Central memory CD8-positive, alpha-beta T cell (primary cell): ENCODE data around the gene JPT2.

Experiments used
- ATAC-seq: fragments of 150-1000 bp; cut with Tn5 transposase; replicated peaks from 2 replicates; pipeline ENCODE4 v1.10.0; 2022; ENCODE audit warnings: mild to moderate bottlenecking, moderate FRiP score, moderate number of reproducible peaks; ENCODE audit not compliant: poor library complexity, severe bottlenecking; ENCODE audit errors: extremely low read depth
- DNase-seq, 2 donors: peaks; one replicate each; pipeline ENCODE4 v3.0.0; 2021; ENCODE audit warnings: low spot score in 2 of 2
- H3K27ac Mint-ChIP-seq: one replicate; pipeline ENCODE4 v1.8.0; 2022; ENCODE audit warnings: low read depth, mild to moderate bottlenecking, moderate library complexity, mixed read lengths
- H3K27me3 Mint-ChIP-seq: one replicate; pipeline ENCODE4 v1.8.0; 2022; ENCODE audit warnings: mixed read lengths
- H3K36me3 Mint-ChIP-seq: one replicate; pipeline ENCODE4 v1.8.0; 2022; ENCODE audit warnings: mild to moderate bottlenecking, moderate library complexity, mixed read lengths; ENCODE audit not compliant: insufficient read depth
- H3K4me1 Mint-ChIP-seq: one replicate; pipeline ENCODE4 v1.8.0; 2022; ENCODE audit warnings: mixed read lengths
- H3K4me3 Mint-ChIP-seq: one replicate; pipeline ENCODE4 v1.8.0; 2022; ENCODE audit warnings: mild to moderate bottlenecking, moderate library complexity, mixed read lengths
- H3K9me3 Mint-ChIP-seq: one replicate; pipeline ENCODE4 v1.8.0; 2022; ENCODE audit warnings: mixed read lengths

Gene JPT2

DNA sequence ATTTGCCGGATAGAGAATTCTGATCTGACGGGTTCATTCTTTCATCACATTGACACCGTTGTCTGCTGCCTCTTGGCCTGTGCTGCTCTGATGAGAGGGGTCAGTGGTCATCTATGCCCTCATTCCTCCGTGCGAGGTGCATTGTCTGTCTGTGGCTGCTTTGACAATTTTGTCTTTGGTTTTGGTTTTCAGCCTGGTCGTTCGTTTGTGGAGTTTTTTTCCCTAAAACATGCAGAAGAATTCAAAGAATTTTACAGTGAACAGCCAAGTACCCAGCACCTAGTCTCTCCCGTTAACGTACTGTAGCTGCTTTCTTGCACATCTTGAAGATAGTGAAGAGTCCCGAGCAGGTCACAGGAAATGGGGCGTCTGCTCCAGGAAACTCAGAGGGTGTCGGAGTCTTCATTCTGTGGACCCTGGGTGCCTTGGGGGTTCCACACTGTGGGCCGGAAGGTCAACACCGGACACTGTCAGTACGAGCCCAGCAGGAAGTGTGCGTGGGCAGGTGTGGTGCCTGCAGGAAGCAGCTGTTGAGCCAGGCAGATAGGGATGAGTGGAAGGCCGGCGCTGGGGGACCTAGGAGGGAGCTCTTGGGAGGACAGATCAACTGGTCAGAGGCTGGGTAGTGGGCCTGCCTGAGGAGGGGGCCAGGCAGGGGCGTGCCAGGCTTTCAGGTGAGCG is 37.7 kb upstream of the JPT2 start:
- H3K27ac Mint-ChIP-seq = no peak overlapping the region
- no peaks in the 10 kb centered on the region for H3K9me3 Mint-ChIP-seq
- H3K4me1 Mint-ChIP-seq = peaks cover 20% of the 10 kb centered on the region

DNA sequence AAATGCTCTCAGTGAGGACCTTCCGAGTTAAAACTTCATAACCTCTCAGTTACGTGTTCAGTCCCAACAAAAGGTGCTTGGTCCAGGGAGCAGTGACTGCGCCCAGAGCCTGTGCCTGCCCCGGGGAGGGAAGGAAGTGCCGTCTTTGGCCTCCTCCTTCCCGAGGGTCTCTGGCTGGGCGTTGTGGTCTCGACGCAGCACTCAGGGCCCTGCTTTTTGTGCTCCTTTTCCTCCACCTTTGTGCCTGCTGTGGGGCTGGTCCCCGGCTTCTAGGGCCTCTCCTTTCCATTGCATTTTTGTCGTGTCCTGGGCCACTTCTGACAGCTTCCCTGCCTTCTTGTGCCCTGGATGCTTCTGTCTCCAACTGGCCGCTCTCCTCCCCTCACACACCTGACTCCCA is 36.8 kb upstream of the JPT2 start:
- Mint-ChIP-seq H3K4me3 (no peak overlapping the region), H3K4me1 (peaks cover 29% of the 10 kb centered on the region), H3K36me3 (peaks cover 16% of the 10 kb centered on the region), H3K27me3 (no peaks in the 10 kb centered on the region), H3K9me3 (no peaks in the 10 kb centered on the region), H3K27ac (no peak overlapping the region)
- DNase-seq = no peak
- no peak for ATAC-seq

More for the DNA sequence above, 37.7 kb upstream of the JPT2 start:
- H3K4me3 Mint-ChIP-seq = no peak overlapping the region
- ATAC-seq (no peak), DNase-seq (no peak)
- H3K27me3 Mint-ChIP-seq = no peaks in the 10 kb centered on the region
- peaks cover 15% of the 10 kb centered on the region for H3K36me3 Mint-ChIP-seq

DNA sequence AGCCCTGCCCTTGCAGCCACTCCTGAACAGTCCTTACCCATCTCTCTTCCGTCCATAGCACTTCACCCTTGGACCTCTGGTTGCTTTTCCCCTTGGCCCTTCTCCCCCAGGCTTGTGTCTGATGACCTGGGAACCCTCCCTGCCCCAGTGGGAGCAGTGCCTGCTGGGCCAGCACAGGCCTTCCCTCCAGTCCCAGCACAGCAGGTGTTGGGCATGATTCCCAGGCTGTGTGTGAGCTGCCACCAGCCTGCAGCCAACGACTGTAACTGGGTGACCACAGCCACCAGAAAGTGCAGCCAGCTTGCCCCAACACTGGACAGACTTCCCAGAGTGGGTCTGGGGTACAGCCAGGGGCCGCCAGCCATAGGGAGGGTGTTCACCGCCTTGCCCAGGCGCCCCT is 35.9 kb upstream of the JPT2 start:
- H3K4me1 Mint-ChIP-seq = peaks cover 35% of the 10 kb centered on the region
- no peak for ATAC-seq
- H3K36me3 Mint-ChIP-seq = peaks cover 18% of the 10 kb centered on the region
- H3K27me3 Mint-ChIP-seq = no peaks in the 10 kb centered on the region
- no peak for DNase-seq
- no peaks in the 10 kb centered on the region for H3K9me3 Mint-ChIP-seq
- H3K27ac Mint-ChIP-seq = no peak overlapping the region
- H3K4me3 Mint-ChIP-seq = no peak overlapping the region

DNA sequence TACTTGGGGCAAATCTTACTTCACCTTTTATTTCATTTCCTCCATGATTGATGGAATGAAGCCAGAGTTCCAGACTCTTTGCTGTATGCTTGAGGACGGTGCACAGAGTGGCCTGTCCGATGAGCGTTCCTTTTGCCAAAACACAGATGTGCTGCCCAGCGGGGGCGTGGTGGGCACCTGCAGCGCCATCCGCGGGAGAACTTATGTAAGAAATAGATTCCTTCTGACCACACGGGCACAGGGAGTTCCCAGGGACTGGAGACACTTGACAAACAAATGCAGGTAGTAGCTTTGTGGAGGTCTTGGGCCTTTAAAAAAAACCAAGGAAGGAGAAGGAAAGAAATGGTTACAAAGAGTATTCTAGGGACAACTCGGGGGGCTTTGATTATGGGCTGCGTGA is 35.3 kb upstream of the JPT2 start:
- Mint-ChIP-seq H3K4me3 (no peak overlapping the region), H3K36me3 (peaks cover 18% of the 10 kb centered on the region), H3K27me3 (no peaks in the 10 kb centered on the region), H3K9me3 (no peaks in the 10 kb centered on the region), H3K27ac (no peak overlapping the region), H3K4me1 (peaks cover 36% of the 10 kb centered on the region)
- ATAC-seq = no peak
- no peak for DNase-seq

DNA sequence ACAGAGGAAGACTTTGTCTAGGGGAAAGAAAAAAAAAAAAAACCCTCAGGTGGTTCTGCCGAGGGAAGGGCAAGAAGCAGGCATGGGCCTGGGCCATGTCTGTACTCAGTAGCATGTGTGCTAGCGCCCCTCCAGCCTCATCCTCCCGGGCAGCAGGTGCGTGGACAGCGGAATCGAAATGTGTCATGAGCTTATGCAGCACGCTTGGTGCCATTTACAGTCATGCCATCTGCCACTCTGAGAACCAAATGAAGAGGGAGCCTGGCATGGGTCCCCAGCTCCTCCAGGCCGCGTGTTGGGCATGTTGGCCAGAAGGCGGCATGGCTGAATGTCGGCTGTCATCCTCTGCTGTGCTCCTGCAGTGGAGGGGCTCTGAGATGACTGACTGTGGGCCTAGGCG is 34.6 kb upstream of the JPT2 start:
- no peak for ATAC-seq
- DNase-seq = no peak
- peaks cover 20% of the 10 kb centered on the region for H3K36me3 Mint-ChIP-seq
- no peaks in the 10 kb centered on the region for H3K27me3 Mint-ChIP-seq
- no peaks in the 10 kb centered on the region for H3K9me3 Mint-ChIP-seq
- no peak overlapping the region for H3K4me3 Mint-ChIP-seq
- H3K27ac Mint-ChIP-seq = peak overlapping the region; percentile 54
- H3K4me1 Mint-ChIP-seq = peaks cover 40% of the 10 kb centered on the region

DNA sequence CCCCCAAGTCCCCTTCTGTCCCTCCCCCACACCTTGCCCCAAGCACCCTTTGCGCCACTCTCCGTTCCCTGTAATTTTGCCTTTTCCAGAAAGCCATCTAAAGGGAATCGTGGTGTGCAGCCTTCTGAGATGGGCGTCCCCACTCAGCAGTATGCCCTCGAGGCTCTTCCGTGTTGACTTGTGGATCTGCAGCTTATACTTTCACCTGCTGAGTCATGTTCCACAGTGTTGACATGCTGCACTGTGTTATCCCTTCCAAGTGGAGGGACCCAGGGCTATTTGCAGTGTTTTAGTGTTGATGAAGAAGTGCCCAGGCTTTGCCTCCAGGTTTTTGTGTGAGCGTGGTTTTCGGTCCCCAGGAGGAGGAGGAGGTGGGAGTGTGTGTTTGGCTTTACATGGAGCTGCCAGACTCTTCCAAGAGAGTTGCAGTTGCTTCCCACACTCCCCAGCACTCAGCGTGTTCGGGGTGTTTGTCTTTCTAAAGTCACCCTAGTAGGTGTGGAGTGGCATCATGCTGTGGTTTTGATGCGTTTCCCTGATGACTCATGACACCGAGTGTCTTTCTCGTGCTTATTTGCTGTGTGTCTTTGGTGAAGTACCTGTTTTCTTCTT is 32.1 kb upstream of the JPT2 start:
- Mint-ChIP-seq H3K36me3 (peaks cover 12% of the 10 kb centered on the region), H3K27ac (peak overlapping the region; percentile 66), H3K27me3 (no peaks in the 10 kb centered on the region), H3K4me3 (no peak overlapping the region), H3K4me1 (peaks cover 39% of the 10 kb centered on the region), H3K9me3 (no peaks in the 10 kb centered on the region)
- DNase-seq (no peak), ATAC-seq (peak; percentile 65)

DNA sequence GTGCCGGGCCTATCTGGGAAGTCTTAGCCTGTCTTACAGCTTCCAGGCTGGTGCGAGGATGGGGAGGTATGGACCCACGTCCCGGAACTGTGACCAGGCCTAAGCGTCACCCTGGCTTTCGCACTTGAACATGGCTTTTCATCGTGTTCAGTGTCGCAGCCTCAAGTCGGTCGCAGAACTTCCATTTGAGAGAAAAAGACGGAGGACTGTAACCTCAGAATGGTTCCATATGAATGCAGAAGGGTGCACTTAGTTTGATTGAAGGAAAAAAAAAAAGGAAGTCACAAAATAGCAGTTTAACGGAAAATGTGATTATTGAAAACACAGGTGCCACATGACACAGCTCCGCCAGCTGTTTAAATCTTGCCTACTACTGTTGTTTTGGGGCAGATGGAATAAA is 30.2 kb upstream of the JPT2 start:
- DNase-seq (no peak), ATAC-seq (no peak)
- H3K4me3 Mint-ChIP-seq = no peak overlapping the region
- H3K9me3 Mint-ChIP-seq = no peaks in the 10 kb centered on the region
- no peak overlapping the region for H3K27ac Mint-ChIP-seq
- H3K36me3 Mint-ChIP-seq = peaks cover 17% of the 10 kb centered on the region
- peaks cover 42% of the 10 kb centered on the region for H3K4me1 Mint-ChIP-seq
- no peaks in the 10 kb centered on the region for H3K27me3 Mint-ChIP-seq

DNA sequence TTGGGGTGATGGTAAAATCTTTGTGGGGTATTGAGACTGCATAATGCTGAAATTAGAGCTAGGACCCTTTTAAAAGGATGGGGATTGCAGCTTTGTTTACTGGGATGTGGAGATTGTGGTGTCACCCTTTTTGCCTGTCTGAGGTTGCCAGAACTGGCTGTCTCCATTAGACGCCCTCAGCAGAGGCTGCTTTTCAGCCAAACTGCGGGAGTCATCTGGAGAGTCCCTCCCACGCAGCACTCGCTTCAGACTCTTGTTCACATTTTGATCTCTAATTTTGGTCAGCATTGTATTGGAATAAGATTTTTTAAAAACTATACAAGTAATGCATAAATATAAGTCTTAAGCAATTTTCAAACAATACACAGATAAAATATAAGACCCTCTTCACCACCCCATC is 27.9 kb upstream of the JPT2 start:
- Mint-ChIP-seq H3K36me3 (peaks cover 23% of the 10 kb centered on the region), H3K9me3 (no peaks in the 10 kb centered on the region), H3K27ac (no peak overlapping the region), H3K4me3 (no peak overlapping the region), H3K4me1 (peaks cover 37% of the 10 kb centered on the region), H3K27me3 (no peaks in the 10 kb centered on the region)
- DNase-seq (no peak), ATAC-seq (no peak)

DNA sequence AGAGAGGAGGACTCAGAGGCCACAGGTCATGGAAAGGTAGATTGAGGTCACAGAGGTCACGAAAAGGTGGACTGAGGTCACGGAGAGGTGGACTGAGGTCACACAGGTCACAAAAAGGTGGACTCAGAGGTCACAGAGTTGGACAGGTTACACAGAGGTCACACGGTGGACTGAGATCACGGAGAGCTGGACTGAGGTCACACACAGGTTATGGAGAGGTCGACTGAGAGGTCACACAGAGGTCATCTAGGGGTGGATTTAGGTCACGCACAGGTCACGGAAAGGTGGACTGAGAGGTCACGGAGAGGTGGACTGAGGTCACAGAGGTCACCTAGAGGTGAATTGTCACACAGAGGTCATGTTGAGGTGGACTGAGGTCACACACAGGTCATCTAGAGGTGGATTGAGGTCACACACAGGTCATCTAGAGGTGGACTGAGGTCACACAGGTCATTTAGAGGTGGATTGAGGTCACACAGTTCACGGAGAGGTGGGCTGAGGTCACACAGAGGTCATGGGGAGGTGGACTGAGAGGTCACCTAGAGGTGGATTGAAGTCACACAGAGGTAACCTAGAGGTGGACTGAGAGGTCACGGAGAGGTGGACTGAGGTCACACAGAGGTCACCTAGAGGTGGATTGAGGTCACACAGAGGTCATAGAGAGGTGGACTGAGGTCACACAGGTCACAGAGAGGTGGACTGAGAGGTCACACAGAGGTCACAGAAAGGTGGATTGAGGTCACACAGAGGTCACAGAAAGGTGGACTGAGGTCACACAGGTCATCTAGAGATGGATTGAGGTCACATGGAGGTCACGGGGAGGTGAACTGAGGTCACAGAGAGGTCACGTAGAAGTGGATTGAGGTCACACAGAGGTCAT is 26.7 kb upstream of the JPT2 start:
- DNase-seq (no peak), ATAC-seq (no peak)
- Mint-ChIP-seq H3K4me1 (peaks cover 25% of the 10 kb centered on the region), H3K36me3 (peaks cover 25% of the 10 kb centered on the region), H3K9me3 (no peaks in the 10 kb centered on the region), H3K27ac (peak overlapping the region; percentile 80), H3K27me3 (no peaks in the 10 kb centered on the region), H3K4me3 (no peak overlapping the region)

DNA sequence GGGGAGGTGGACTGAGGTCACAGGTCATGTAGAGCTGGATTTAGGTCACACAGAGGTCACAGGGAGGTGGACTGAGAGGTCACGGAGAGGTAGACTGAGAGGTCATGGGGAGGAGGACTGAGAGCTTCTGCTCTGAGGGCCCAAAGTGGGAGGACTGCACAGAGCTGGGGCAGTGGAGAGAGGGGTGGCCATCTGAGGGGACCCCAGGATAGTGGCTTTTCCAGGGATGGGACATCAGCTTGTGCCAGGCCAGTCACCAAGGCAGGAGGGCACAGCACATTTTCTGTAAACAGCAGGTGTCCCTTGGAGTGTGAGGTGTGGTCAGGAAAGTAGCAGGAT is 26.1 kb upstream of the JPT2 start:
- Mint-ChIP-seq H3K36me3 (peaks cover 22% of the 10 kb centered on the region), H3K9me3 (no peaks in the 10 kb centered on the region), H3K27me3 (no peaks in the 10 kb centered on the region), H3K4me3 (no peak overlapping the region), H3K4me1 (peaks cover 20% of the 10 kb centered on the region), H3K27ac (peak overlapping the region; percentile 80)
- ATAC-seq (no peak), DNase-seq (no peak)

DNA sequence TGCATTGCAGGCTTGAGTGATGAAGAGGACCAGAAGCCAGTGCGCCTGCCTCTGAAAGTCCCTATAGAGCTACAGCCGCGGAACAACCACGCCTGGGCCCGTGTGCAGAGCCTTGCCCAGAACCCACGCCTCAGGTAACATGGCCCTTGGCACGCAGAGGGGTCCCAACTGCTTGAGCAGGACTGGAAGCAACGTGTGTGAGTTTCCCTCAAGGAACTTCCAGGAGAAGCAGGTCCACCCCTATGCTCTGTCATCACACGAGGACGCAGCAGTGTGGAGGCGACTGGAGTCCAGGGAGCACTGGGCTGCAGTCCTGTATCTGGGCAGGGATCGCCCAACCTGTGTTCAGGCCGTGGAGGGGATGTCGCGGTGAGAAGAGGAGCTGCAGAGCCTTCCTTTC is 25.1 kb upstream of the JPT2 start:
- Mint-ChIP-seq H3K4me3 (no peak overlapping the region), H3K4me1 (peaks cover 16% of the 10 kb centered on the region), H3K36me3 (peaks cover 25% of the 10 kb centered on the region), H3K9me3 (no peaks in the 10 kb centered on the region), H3K27me3 (no peaks in the 10 kb centered on the region), H3K27ac (no peak overlapping the region)
- ATAC-seq = no peak
- DNase-seq = no peak

DNA sequence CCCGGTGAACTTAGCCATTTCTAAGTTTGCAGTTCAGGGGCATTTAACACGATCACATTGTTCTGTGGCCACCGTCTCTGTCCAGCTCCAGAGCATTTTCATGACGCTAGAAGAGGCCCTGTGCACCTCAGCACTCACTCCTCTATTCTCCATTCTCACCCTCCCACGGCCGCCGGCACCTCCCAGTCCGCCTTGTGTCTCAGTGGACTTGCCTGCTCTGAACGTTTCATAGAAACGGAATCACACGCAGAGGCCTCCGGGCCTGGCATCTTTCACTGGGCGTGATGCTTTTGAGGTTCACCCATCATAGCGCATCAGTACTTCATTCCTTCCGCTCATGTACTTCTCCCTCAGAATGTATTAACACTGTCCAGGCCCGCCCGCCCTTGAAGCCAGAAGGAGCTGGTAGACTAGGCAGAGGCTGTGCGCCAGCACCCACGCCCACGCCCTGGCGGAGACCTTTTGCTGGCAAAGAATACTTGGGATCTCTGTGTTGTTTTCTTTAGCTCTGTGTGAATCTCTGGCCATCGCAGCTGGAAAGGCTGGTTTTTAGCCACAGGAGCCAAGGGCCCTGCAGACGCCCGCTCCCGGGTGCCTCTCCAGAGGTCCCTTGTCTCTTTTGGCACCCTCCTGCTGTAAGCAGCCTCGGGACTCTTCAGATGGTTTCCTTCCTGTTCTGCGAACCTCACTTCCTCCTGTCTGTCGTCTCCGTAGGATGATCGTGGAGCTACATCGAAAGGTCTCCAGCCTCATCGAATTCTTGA is 23.4 kb upstream of the JPT2 start:
- H3K36me3 Mint-ChIP-seq = peaks cover 20% of the 10 kb centered on the region
- no peaks in the 10 kb centered on the region for H3K27me3 Mint-ChIP-seq
- no peak overlapping the region for H3K4me3 Mint-ChIP-seq
- no peak for DNase-seq
- peaks cover 15% of the 10 kb centered on the region for H3K4me1 Mint-ChIP-seq
- H3K9me3 Mint-ChIP-seq = no peaks in the 10 kb centered on the region
- peak overlapping the region; percentile 35 for H3K27ac Mint-ChIP-seq
- ATAC-seq = no peak
